NCI-H146 treated with DMSO at 0.1 percent for 48 hours (cell line): ENCODE results near the gene ATP6V0C.
A peak's percentile ranks its signal among the peaks of the same experiment; 100 is the strongest.

Experiments used
- DNase-seq: peaks from one replicate; lab custom pipeline; 2025; ENCODE audit not compliant: unreplicated experiment; lab: John Stamatoyannopoulos, UW

ATP6V0C gene

GRCh38 chr16:2490190-2491105, 23.3 kb upstream of the ATP6V0C start:
- no peak for DNase-seq

- DNase-seq = no peak
Observed at GRCh38 chr16:2492292-2492691, 21.5 kb upstream of the ATP6V0C start.

GRCh38 chr16:2493605-2494004, 20.1 kb upstream of the ATP6V0C start:
- no peak for DNase-seq

- DNase-seq = no peak
Observed at GRCh38 chr16:2494616-2495015, 19.1 kb upstream of the ATP6V0C start.

GRCh38 chr16:2495041-2495440, 18.7 kb upstream of the ATP6V0C start:
- DNase-seq = no peak

- no peak for DNase-seq
Observed at GRCh38 chr16:2496223-2497115, 17.3 kb upstream of the ATP6V0C start.

DNA sequence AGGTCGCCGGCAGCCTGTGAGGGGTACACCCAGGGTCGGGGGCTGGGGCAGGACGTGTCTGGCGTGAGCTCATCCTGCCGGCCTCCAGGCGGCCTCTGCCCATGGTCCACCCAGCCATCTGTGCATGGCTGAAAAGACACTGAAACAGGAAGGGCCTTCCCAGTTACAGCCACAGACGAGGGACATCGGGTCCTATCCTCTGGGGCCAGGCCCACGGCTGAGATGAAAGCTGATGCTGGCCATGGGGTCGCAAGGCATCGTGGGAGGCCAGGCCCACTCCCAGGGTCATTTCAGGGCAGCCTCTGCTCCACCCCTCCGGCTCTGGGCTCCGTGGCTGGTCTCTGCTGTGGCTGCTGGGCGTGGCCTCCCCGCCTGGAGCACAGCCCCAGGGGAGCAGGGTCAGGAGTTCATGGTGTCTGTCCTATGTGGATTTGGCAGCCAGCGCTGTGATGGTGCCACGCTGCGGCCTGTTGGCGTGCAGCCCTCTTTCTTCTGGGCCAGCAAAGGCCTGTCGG, 16.6 kb upstream of the ATP6V0C start:
- DNase-seq = no peak

DNA sequence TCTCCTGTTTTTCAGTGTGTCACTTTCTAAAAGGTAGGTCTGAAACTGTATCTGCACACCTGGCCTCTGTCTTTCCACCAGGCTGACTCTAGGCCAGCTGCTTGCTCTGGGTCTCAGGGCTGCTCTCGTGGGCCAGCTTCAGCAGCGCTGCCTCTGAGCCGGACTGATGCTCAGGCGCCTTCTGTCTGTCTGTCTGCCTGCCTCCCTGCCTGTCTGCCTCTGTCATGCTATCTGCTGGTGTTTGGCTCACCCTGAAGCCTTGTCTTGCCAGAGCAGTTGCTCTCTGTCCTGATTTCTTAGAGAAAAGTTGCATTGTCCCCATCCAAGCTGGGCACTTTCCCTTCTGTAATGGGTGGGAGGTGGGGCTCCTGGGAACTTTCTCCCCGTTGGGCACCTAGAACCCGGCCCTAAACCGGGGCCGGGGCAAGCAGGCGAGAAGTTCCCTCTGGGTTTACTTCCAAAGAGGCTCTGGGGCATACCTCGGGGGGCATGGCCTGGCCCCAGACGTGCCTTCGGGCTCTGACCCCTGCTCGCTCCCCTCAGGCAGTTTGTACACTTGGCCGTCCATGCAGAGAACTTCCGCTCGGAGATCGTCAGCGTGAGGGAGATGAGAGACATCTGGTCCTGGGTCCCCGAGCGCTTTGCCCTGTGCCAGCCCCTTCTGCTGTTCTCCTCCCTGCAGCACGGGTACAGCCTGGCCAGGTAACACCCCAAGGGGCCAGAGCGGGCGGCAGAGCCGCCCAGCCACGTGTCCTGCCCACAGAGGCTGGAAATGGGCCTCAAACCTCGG, 15.9 kb upstream of the ATP6V0C start:
- DNase-seq = no peak

DNA sequence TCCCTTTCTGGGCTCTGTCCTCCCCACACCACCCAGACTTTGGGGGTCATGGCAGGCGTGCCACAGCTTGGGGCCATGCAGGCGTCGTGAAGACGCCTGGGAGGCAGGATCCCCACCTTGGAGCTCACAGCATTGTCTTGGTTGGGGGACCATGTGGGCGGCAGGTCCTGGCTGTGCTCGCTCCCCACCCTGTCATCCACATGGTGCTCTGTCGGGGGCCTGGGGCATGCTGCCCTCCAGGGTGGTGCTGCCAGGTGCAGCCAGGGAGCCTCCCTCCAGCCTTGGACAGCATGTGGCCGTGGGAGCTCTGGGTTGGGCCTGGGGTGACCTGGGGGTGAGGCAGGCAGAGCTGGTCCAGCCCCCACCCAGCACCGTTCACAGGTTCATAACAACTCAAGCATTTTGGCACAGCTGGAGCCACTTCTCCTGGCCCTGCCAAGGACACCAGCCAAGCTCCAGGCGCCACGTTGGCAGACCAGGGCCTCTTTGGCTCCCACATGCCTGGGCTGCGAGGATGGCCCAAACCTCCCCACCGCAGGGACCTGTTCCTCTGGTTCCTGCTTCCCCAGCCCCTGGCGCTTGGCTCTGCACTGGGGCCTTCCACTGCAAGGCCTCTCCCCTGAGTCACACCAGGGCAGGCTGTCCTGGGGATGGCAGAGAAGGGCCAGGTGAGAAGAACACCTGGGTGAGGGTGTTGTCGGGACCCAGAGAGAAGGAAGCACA, 15.1 kb upstream of the ATP6V0C start:
- no peak for DNase-seq

DNA sequence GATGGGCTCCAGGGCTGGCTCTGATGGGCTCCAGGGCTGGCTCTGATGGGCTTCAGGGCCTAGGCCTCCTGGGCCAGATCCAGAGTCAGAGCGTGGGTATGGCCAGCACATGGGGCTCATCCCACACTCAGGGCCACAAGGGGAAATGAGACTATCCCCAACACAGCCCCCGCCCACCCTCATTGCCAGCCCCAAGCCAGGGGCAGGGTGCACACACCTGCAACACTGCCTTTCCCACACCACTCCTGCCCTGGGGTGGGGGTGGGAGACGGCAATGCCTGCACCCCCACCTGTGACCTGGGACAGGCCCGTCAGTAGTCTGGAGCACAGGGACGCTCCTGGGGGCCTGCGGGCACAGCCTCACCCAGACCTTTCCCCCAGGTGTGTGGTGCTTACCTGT, 14.3 kb upstream of the ATP6V0C start:
- no peak for DNase-seq

GRCh38 chr16:2499890-2500429, 13.8 kb upstream of the ATP6V0C start:
- DNase-seq = no peak

DNA sequence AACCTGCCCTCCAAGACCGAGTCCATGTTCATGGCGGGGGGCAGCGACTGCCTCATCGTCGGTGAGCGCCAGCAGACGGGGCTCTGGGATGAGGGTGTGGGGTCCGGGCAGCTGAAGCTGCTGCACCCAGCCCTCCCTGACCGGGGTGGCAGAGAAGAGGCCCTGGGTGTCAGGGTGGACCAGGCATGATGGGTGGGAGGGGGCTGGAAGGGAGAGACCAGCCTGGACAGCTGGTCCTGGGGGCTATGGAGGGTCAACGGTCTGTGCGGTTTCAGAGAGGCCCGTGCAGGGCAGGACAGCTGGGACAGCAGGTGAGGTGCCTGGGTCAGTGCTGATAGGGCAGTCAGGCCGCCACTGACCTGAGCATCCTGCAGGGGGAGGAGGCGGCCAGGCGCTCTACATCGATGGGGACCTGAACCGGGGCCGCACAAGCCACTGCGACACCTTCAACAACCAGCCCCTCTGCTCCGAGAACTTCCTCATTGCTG, 13.3 kb upstream of the ATP6V0C start:
- no peak for DNase-seq

DNA sequence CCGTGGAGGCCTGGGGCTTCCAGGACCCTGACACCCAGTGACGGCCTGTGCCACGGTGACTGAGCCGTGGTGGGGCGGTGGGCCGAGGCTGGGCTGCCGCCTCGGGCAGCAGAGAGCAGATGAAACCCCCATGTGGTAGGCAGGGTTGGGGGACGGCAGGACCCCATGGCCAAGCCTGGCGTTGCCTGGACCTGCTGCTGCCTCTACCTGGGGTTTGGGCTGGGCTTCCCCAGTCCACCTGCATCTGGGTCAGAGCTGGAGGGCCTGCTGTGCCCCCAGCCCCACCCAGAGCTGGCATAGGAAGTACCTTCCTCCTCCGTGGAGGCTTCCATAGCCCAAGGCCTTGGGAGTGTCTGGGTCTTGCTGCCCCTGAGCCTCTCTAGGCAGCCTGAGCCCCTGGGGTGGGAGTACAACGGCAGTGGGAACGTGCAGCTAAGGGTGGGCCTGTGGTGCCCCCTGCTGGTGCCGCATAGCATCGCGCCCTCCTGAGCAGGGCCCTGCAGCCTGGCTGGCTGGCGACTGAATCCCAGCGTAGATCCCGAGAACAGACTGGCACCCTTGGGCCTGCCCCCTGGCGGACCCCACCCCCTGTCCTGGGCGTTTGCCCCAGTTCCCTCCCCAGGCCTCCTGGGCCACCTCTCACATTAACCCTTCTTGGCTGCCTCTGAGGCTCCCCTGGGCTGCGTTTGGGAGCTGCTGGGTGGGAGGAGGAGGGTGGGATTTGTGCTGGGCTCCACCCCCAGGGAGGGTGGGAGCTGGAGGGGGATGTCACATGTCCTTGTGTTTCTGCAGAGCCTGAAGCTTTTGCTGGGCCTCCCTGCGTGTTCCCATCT, 12.6 kb upstream of the ATP6V0C start:
- DNase-seq = peak; percentile 48

- no peak for DNase-seq
Observed at GRCh38 chr16:2501946-2502895, 11.5 kb upstream of the ATP6V0C start.

- no peak for DNase-seq
Observed at GRCh38 chr16:2505695-2506094, 8.1 kb upstream of the ATP6V0C start.

GRCh38 chr16:2507052-2507659, 6.6 kb upstream of the ATP6V0C start:
- DNase-seq = no peak

DNA sequence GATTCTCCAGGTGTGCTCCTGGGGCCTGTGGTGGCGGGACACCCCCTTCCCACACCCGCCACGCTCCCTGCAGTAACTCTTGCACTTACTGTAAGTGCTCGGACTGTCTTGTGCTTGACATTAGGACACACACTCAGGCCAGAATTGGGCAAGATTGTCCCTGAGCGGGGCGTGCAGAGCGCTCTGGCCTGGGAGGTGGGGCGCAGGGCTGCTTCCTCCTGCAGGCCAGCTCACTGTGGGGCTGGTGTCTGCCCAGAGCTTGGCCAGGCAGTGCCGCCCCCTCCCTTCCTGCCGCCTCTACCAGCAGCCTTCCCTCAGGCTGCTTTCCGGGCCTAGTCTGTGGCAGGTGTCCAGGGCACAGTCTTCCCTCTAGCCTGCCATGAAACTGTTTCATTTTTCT, 6.1 kb upstream of the ATP6V0C start:
- DNase-seq = no peak
